Stimulated activated CD8-positive, alpha-beta memory T cell treated with anti-CD3 and anti-CD28 coated beads, Interleukin-7, amount 100 ng/mL, for 48 hours (primary cell): ENCODE results near the gene TTC6.

Source experiments
- DNase-seq, 2 donors: peaks; one replicate each; pipeline ENCODE4 v3.0.0-alpha.2; 2020; ENCODE audit warnings: low read depth in 1 of 2; ENCODE audit errors: extremely low read depth in 1 of 2

The TTC6 gene

GRCh38 chr14:37623971-37624370 lies 28.5 kb downstream of the TTC6 start:
- no peak for DNase-seq

- no peak for DNase-seq
Measured at GRCh38 chr14:37625597-37626595, 30.5 kb downstream of the TTC6 start.

- no peak for DNase-seq
Measured at GRCh38 chr14:37637341-37637740, 41.9 kb downstream of the TTC6 start.

GRCh38 chr14:37638599-37638998 lies 43.2 kb downstream of the TTC6 start:
- DNase-seq = no peak

GRCh38 chr14:37641117-37641516 lies 45.7 kb downstream of the TTC6 start:
- DNase-seq = no peak

GRCh38 chr14:37642125-37642524 lies 46.7 kb downstream of the TTC6 start:
- DNase-seq = no peak

- DNase-seq = no peak
Measured at GRCh38 chr14:37643701-37644100, 48.3 kb downstream of the TTC6 start.
